EL (cell line): Measurements from ENCODE around the gene CIAO3.

Experiments
- DNase-seq: peaks from one replicate; pipeline ENCODE4 v3.0.0-alpha.2; 2016

CIAO3 gene

DNA sequence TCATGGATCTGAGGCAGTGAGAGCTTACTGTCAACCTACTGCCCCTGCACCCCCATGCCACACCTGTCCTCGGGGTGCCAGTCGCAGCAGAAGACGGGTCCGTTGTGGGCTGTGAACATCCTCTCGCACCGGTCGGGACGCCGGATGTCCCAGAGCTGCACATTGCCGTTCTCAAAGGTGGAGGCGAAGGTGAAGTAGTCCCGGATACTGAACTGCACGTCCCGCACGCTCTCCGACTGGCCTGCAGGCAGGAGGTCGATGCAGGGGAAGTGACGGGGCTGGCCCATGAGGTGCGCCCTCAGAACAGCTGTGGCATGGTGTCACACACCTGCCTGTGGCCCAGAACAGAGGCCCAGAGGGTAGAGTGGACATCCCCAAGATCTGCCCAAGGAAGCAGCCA is 53.3 kb downstream of the CIAO3 start:
- no peak for DNase-seq

GRCh38 chr16:686459-687260 is 54.1 kb downstream of the CIAO3 start:
- DNase-seq, result no peak

GRCh38 chr16:685967-686366 is 54.8 kb downstream of the CIAO3 start:
- DNase-seq, result peak; percentile 48

DNA sequence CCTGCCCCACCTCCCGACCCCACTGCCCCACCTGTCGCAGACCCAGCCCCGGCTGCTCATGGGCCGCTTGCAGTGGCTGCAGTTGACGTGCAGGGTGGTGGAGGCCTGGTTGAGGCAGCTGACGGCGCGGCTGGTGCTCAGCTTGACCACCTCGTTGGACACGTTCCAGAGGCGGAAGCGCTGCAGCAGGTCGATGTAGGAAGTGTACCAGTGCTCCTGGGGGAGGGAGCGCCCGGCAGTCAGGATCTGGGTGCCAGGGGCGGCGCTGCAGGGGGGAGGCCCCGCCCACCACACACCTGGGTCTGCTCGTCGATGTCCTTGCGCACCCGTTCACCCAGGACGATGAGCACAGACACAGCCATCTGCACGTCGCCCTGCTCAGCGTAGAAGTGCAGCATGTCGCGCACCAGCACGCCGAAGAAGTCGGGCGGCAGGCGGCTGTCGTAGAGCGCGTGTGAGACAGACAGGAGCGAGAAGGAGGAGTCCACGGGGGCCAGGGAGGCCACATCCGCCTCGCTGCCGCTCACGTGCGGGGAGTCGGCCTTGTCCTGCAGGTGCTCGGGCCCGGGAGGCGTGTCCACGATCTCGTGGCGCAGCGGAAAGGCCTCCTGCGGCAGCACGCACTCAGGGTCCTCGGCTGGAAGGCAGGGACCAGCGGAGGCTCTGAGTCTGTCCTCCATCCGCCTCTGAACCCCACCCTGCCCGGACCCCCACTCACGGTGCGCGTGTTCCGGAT is 55.7 kb downstream of the CIAO3 start:
- DNase-seq, result no peak

DNA sequence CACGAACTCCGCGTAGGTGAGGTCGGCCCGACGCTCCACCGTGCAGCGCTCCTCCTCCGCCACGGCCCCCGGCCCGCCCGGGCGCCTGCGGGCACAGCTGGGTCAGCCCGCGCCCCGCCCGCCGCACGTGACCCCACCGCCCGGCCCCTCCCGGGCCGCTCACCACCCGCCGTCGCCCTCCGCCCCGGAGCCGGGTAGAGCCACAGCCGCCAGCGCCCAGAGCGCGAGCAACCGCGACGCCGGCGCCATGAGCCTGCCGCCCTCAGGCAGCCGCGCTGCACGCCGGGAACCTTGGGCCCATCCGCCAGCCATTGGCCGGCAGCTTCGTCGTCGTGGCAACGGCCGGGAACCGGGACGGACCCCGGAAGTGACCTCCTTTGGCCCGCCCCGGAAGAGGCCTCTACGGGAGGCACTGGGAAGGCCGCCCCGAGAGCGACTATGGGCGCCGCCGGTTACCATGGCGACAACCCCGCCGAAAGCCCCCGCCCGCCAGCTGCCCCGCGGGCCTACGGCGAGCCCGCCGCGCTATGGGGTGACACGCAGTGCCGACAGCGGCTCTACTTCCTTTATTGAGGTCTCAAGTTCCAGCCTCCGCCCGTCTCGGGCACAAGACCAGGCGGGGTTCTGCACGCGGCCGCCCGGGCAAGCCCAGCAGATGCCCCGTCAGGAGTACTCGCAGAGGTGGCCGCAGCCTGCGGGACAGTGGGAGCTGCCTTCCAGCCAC is 56.6 kb downstream of the CIAO3 start, which contains the start of gene JMJD8:
Gene JMJD8 (minus strand): TSS at position 264 of the 724 bp plus-strand sequence. CDS start 15 bp downstream, at position 249.
- peak; percentile 95 for DNase-seq

- DNase-seq, result no peak
Observed at GRCh38 chr16:683396-684070, 57.3 kb downstream of the CIAO3 start.

- no peak for DNase-seq
Observed at GRCh38 chr16:682493-683395, 58.1 kb downstream of the CIAO3 start.

DNA sequence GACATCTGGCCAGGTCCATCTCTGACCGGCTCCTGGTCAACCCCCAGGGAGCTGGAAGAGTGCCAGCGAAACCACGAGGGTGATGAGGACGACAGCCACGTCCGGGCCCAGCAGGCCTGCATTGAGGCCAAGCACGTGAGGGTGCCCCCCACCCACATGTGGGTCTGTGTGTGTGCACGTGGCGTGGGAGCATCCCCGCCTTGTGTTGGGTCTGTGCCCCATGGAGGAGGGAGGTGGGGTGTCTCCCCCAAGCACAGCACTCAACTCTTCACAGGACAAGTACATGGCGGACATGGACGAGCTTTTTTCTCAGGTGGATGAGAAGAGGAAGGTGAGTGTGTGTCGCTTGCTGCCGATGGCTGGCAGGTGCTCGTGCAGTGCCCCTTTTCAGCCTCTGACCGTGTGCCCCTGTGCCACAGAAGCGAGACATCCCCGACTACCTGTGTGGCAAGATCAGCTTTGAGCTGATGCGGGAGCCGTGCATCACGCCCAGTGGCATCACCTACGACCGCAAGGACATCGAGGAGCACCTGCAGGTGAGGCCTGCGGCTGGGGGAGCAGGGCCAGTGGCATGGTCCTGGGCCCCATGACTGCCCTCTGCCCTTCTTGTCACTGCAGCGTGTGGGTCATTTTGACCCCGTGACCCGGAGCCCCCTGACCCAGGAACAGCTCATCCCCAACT is 58.9 kb downstream of the CIAO3 start:
- DNase-seq, result peak; percentile 59

GRCh38 chr16:680967-681745 is 59.6 kb downstream of the CIAO3 start:
- peak; percentile 48 for DNase-seq

GRCh38 chr16:680625-680945 is 60.2 kb downstream of the CIAO3 start:
- no peak for DNase-seq

- DNase-seq, result peak; percentile 86
Observed at GRCh38 chr16:679814-680624, 60.8 kb downstream of the CIAO3 start, which contains the start of gene STUB1. Gene STUB1 (plus strand): TSS chr16:680410. CDS start chr16:680526, 116 bp downstream.
